ENCODE data around the gene DCANP1.

- TF ChIP-seq POLR2AphosphoS5 (IDR thresholded peaks at IDR 0.05; ENCODE audit: borderline replicate concordance, low read depth, low read length) (no peak), EZH2 (IDR thresholded peaks at IDR 0.05) (no peak), FOXP2 (optimal IDR thresholded peaks at IDR 0.05; ENCODE audit: control extremely low read depth, extremely low read length, insufficient read depth) (no peak)
These were observed 45.1 kb downstream of the DCANP1 start for GRCh38 chr5:135402031-135402430.
